SK-N-SH (cell line): Measurements from ENCODE around the gene LARGE1. TPM values are rescaled to one million over a fixed set of nuclear protein-coding genes. Genes with fewer than 3 reads are reported as not detected.

ENCODE experiments used
- CTCF ChIA-PET: fragments of 300-600, 350-600 bp; formaldehyde crosslinking; extraction: SDS; loops from one replicate; lab custom pipeline; 2021; lab: Yijun Ruan, JAX
- POLR2A ChIA-PET: fragments of 350-600 bp; sonication (Branson Sonifier 250); formaldehyde crosslinking; extraction: SDS; loops from one replicate; lab custom pipeline; 2020; ENCODE audit warnings: antibody characterized with exemption, inconsistent platforms; lab: Yijun Ruan, JAX
- DNase-seq: peaks from one replicate; pipeline ENCODE4 v3.0.0; 2012
- H2AFZ ChIP-seq: fragments of 200-600 bp; sonication (generic); 2 replicates; pipeline ENCODE4 v1.8.1; 2016; ENCODE audit warnings: antibody characterized with exemption, mild to moderate bottlenecking, low read depth
- H3F3A ChIP-seq: fragments of 200-600 bp; sonication (generic); replicated peaks from 2 replicates; pipeline ENCODE3; 2016; ENCODE audit warnings: antibody characterized with exemption, mild to moderate bottlenecking; ENCODE audit not compliant: insufficient read depth
- H3K27ac ChIP-seq, 2 experiments: fragments of 200-500 bp in 1 of 2; fragments of 200-600 bp in 1 of 2; sonication (Bioruptor generic) in 1 of 2; sonication (generic), shearing (Covaris generic) in 1 of 2; 2 replicates each; pipeline versions ENCODE4 v1.5.1 to v1.6.1; 2014 to 2016; ENCODE audit warnings: low read depth in 2 of 2, inconsistent platforms in 1 of 2, low read length in 1 of 2, mild to moderate bottlenecking in 1 of 2, mixed read lengths in 1 of 2
- H3K27me3 ChIP-seq: fragments of 200-600 bp; sonication (generic), shearing (Covaris generic); 2 replicates; pipeline ENCODE4 v1.6.1; 2016; ENCODE audit warnings: mixed run types; ENCODE audit not compliant: insufficient read depth
- H3K36me3 ChIP-seq, 2 experiments: fragments of 200-500 bp in 1 of 2; fragments of 200-600 bp in 1 of 2; sonication (Bioruptor generic) in 1 of 2; sonication (generic) in 1 of 2; replicated peaks in 1 of 2; 2 replicates each; pipeline versions ENCODE3 to v1.5.1; 2014 to 2016; ENCODE audit warnings: low read length in 1 of 2, mild to moderate bottlenecking in 1 of 2; ENCODE audit not compliant: insufficient read depth in 2 of 2, control insufficient read depth in 1 of 2
- H3K4me1 ChIP-seq, 2 experiments: fragments of 200-500 bp in 1 of 2; fragments of 200-600 bp in 1 of 2; sonication (Bioruptor generic) in 1 of 2; sonication (generic), shearing (Covaris generic) in 1 of 2; 2 replicates each; pipeline versions ENCODE4 v1.5.1 to v1.6.1; 2014 to 2016; ENCODE audit warnings: low read depth in 1 of 2, low read length in 1 of 2, mixed run types in 1 of 2; ENCODE audit not compliant: insufficient read depth in 2 of 2, control insufficient read depth in 1 of 2
- H3K4me2 ChIP-seq: fragments of 200-600 bp; sonication (generic), shearing (Covaris generic); 2 replicates; pipeline ENCODE4 v1.6.1; 2017; ENCODE audit warnings: mixed run types
- H3K4me3 ChIP-seq, 2 experiments: fragments of 200-500 bp in 1 of 2; fragments of 200-600 bp in 1 of 2; sonication (Bioruptor generic) in 1 of 2; sonication (generic), shearing (Covaris generic) in 1 of 2; 2 replicates each; pipeline versions ENCODE4 v1.5.1 to v1.8.1; 2014 to 2016; ENCODE audit warnings: low read depth in 2 of 2, inconsistent platforms in 1 of 2, low read length in 1 of 2, mild to moderate bottlenecking in 1 of 2, mixed read lengths in 1 of 2, moderate library complexity in 1 of 2
- H3K79me2 ChIP-seq: fragments of 200-600 bp; sonication (generic); 2 replicates; pipeline ENCODE4 v1.8.1; 2017; ENCODE audit warnings: mild to moderate bottlenecking; ENCODE audit not compliant: insufficient read depth
- H3K9ac ChIP-seq: fragments of 200-600 bp; sonication (generic); 2 replicates; pipeline ENCODE4 v1.6.1; 2017; ENCODE audit warnings: mixed run types
- H3K9me2 ChIP-seq: fragments of 200-600 bp; sonication (generic); 2 replicates; pipeline ENCODE4 v1.6.1; 2017; ENCODE audit warnings: mixed run types
- H3K9me3 ChIP-seq: fragments of 200-600 bp; sonication (generic); 2 replicates; pipeline ENCODE4 v1.6.1; 2017; ENCODE audit warnings: mixed run types, mild to moderate bottlenecking, moderate library complexity
- H4K20me1 ChIP-seq: fragments of 200-600 bp; sonication (generic); 2 replicates; pipeline ENCODE4 v1.6.1; 2017; ENCODE audit warnings: mild to moderate bottlenecking, mixed run types; ENCODE audit not compliant: insufficient read depth
- GATA2 ChIP-seq: sonication (generic); formaldehyde crosslinking; IDR thresholded peaks from 2 replicates; pipeline ENCODE4 v1.5.0; 2020; ENCODE audit warnings: mild to moderate bottlenecking, missing genetic modification reagents
- IRF3 ChIP-seq: fragments of 150-350 bp; IDR thresholded peaks from 2 replicates; pipeline ENCODE4 v1.6.1; 2016; ENCODE audit warnings: mild to moderate bottlenecking, low read depth, low read length
- MXI1 ChIP-seq: IDR thresholded peaks from 2 replicates; pipeline ENCODE4 v1.6.1; 2012; ENCODE audit warnings: mild to moderate bottlenecking, low read depth, low read length, improper control_type of control experiment
- PBX3 ChIP-seq: IDR thresholded peaks from 2 replicates; pipeline ENCODE4; 2012
- RAD21 ChIP-seq: IDR thresholded peaks from 2 replicates; pipeline ENCODE4 v1.6.1; 2012; ENCODE audit warnings: mild to moderate bottlenecking, low read length
- RFX5 ChIP-seq: IDR thresholded peaks from 2 replicates; pipeline ENCODE4 v1.6.1; 2012; ENCODE audit warnings: mild to moderate bottlenecking, improper control_type of control experiment, low read length
- RXRA ChIP-seq: IDR thresholded peaks from 2 replicates; pipeline ENCODE4 v1.4.0; 2012; ENCODE audit warnings: low read depth, mild to moderate bottlenecking, borderline replicate concordance
- SIN3A ChIP-seq: IDR thresholded peaks from 2 replicates; pipeline ENCODE4 v1.6.1; 2012; ENCODE audit warnings: low read depth, mild to moderate bottlenecking, low read length, moderate library complexity, borderline replicate concordance
- SMC3 ChIP-seq: IDR thresholded peaks from 2 replicates; pipeline ENCODE4 v1.6.1; 2012; ENCODE audit warnings: low read depth, low read length, improper control_type of control experiment
- WGBS: methylation state at CpG from one replicate; pipeline ENCODE4 v1.1.6; 2017; ENCODE audit warnings: low lambda C conversion rate; 5-methylcytosine and 5-hydroxymethylcytosine counted together
- polyA plus RNA-seq, 3 experiments: library from polyadenylated mRNA; depleted of rRNA; stranded (reverse); fragments of >200 nt; gene quantifications; 2 replicates each; pipeline ENCODE4 v1.2.3, GENCODE V29; 2012

Gene LARGE1
- polyA plus RNA-seq, 1 of the 3 experiments (the other 2 are of a cell fraction), result 1.1 TPM

- POLR2A ChIA-PET, result no interaction called here
- CTCF ChIA-PET, result interaction anchor here (0.6 kb wide), 1 partner anchor 9 kb away, joined by 3 read pairs; no protein-coding TSS in a partner anchor
- H2AFZ ChIP-seq, result no peak overlapping the region
Measured at GRCh38 chr22:33871935-33872334, 48.3 kb downstream of the LARGE1 start.

GRCh38 chr22:33869946-33870345 is 50.3 kb downstream of the LARGE1 start:
- Histone ChIP-seq H2AFZ (no peak overlapping the region), H3F3A (no peaks in the 10 kb centered on the region), H3K9me3 (no peaks in the 10 kb centered on the region), H3K9ac (no peak overlapping the region), H3K4me2 (no peak overlapping the region), H3K79me2 (no peaks in the 10 kb centered on the region), H3K27me3 (no peaks in the 10 kb centered on the region), H4K20me1 (no peaks in the 10 kb centered on the region), H3K27ac (no peak overlapping the region), H3K4me1 (no peaks in the 10 kb centered on the region; a peak in 1 of 4 replicates), H3K9me2 (no peaks in the 10 kb centered on the region), H3K36me3 (no peaks in the 10 kb centered on the region), H3K4me3 (no peak overlapping the region)
- WGBS, result 56% methylated on average over 1 of the region's 2 CpGs
- no peak for TF ChIP-seq RAD21
- DNase-seq, result no peak
- POLR2A ChIA-PET, result no interaction called here
- CTCF ChIA-PET, result no interaction called here

More at GRCh38 chr22:33871935-33872334, 48.3 kb downstream of the LARGE1 start:
- 57% methylated on average over 8 of the region's 8 CpGs for WGBS
- Histone ChIP-seq H3K9me3 (no peaks in the 10 kb centered on the region), H3K4me2 (no peak overlapping the region), H3K79me2 (no peaks in the 10 kb centered on the region), H3K4me3 (no peak overlapping the region), H3F3A (no peaks in the 10 kb centered on the region), H3K4me1 (no peaks in the 10 kb centered on the region; a peak in 1 of 4 replicates), H3K27me3 (no peaks in the 10 kb centered on the region), H3K36me3 (no peaks in the 10 kb centered on the region), H3K9me2 (no peaks in the 10 kb centered on the region), H3K9ac (no peak overlapping the region), H3K27ac (no peak overlapping the region), H4K20me1 (no peaks in the 10 kb centered on the region)
- TF ChIP-seq SMC3, result no peak
- TF ChIP-seq MXI1, result no peak
- no peak for TF ChIP-seq SIN3A
- TF ChIP-seq RFX5, result no peak
- no peak for TF ChIP-seq IRF3
- TF ChIP-seq PBX3, result no peak
- no peak for DNase-seq

- H2AFZ ChIP-seq, result no peak overlapping the region
- DNase-seq, result no peak
- H3K9me2 ChIP-seq, result no peaks in the 10 kb centered on the region
- no peaks in the 10 kb centered on the region for H3K9me3 ChIP-seq
- no peaks in the 10 kb centered on the region for H3K79me2 ChIP-seq
- H3K4me2 ChIP-seq, result no peak overlapping the region
- no peak overlapping the region for H3K9ac ChIP-seq
- H4K20me1 ChIP-seq, result no peaks in the 10 kb centered on the region
- no peaks in the 10 kb centered on the region; a peak in 1 of 4 replicates for H3K4me1 ChIP-seq
- POLR2A ChIA-PET, result no interaction called here
- H3K36me3 ChIP-seq, result no peaks in the 10 kb centered on the region
- H3K4me3 ChIP-seq, result no peak overlapping the region
- no peak overlapping the region for H3K27ac ChIP-seq
- no peaks in the 10 kb centered on the region for H3F3A ChIP-seq
- WGBS, result 58% methylated on average over 9 of the region's 9 CpGs
- H3K27me3 ChIP-seq, result no peaks in the 10 kb centered on the region
- CTCF ChIA-PET, result no interaction called here
- TF ChIP-seq RXRA (no peak), PBX3 (no peak), GATA2 (CRISPR knock-in tag) (no peak)
Measured at GRCh38 chr22:33867971-33868370, 52.3 kb downstream of the LARGE1 start.
